GM10248 (cell line): ENCODE data around the gene SDHA.

Source experiments
- CTCF ChIA-PET: fragments of 300-600 bp; sonication (Branson Sonifier 250); formaldehyde crosslinking; extraction: SDS; loops from one replicate; lab custom pipeline; 2021; ENCODE audit warnings: antibody characterized with exemption; lab: Yijun Ruan, JAX
- POLR2A ChIA-PET: fragments of 350-650 bp; sonication (Branson Sonifier 250); formaldehyde crosslinking; extraction: SDS; loops from one replicate; lab custom pipeline; 2020; ENCODE audit warnings: antibody characterized with exemption; lab: Yijun Ruan, JAX
- DNase-seq: peaks from one replicate; pipeline ENCODE4 v3.0.0; 2012; ENCODE audit errors: extremely low spot score
- CTCF ChIP-seq: IDR thresholded peaks from 2 replicates; pipeline ENCODE4 v1.5.1; 2012; ENCODE audit warnings: mild to moderate bottlenecking, low read depth; ENCODE audit errors: extremely low read depth, missing control alignments, control extremely low read depth

SDHA gene

GRCh38 chr5:172841-173251 lies 45.3 kb upstream of the SDHA start:
- no peak for DNase-seq

GRCh38 chr5:173392-174290 lies 44.5 kb upstream of the SDHA start:
- TF ChIP-seq CTCF: no peak
- CTCF ChIA-PET: interaction anchor here (0.7 to 3.0 kb wide), 2 partner anchors 15 kb away, joined by 3 to 8 read pairs; no protein-coding TSS in a partner anchor
- POLR2A ChIA-PET: no interaction called here
- DNase-seq: no peak

More at GRCh38 chr5:172841-173251, 45.3 kb upstream of the SDHA start:
- TF ChIP-seq CTCF: no peak
- ChIA-PET CTCF (interaction anchor here (3.0 kb wide), 1 partner anchor 16 kb away, joined by 8 read pairs; no protein-coding TSS in a partner anchor), POLR2A (no interaction called here)

GRCh38 chr5:174291-174600 lies 43.9 kb upstream of the SDHA start:
- no peak for DNase-seq
- TF ChIP-seq CTCF: no peak
- ChIA-PET POLR2A (no interaction called here), CTCF (interaction anchor here (0.7 kb wide), 1 partner anchor 14 kb away, joined by 3 read pairs; no protein-coding TSS in a partner anchor)

GRCh38 chr5:174876-175465 lies 43.1 kb upstream of the SDHA start:
- CTCF ChIA-PET: no interaction called here
- DNase-seq: no peak
- TF ChIP-seq CTCF: no peak

GRCh38 chr5:176296-176823 lies 41.8 kb upstream of the SDHA start:
- no peak for DNase-seq
- CTCF ChIA-PET: interaction anchor here (1.1 kb wide), 1 partner anchor 12 kb away, joined by 4 read pairs; no protein-coding TSS in a partner anchor
- TF ChIP-seq CTCF: no peak
- POLR2A ChIA-PET: no interaction called here

More at GRCh38 chr5:174876-175465, 43.1 kb upstream of the SDHA start:
- POLR2A ChIA-PET: no interaction called here

- ChIA-PET POLR2A (no interaction called here), CTCF (interaction anchor here (2.7 kb wide), 1 partner anchor 10 kb away, joined by 14 read pairs; no protein-coding TSS in a partner anchor)
- DNase-seq: no peak
- no peak for TF ChIP-seq CTCF
Observed at GRCh38 chr5:178110-178509, 40.0 kb upstream of the SDHA start.
